Peyer's patch (tissue), 4 donors: Measurements from ENCODE around the gene RTL5.

Source experiments
- CTCF ChIP-seq, 6 experiments: fragments of 450-650 bp in 4 of 6; fragments of 200-600 bp in 2 of 6; sonication (generic) in 1 of 6; IDR thresholded peaks; one replicate each; pipeline ENCODE4 v1.5.1; 2017 to 2019; ENCODE audit warnings: antibody characterized with exemption in 6 of 6, mild to moderate bottlenecking in 3 of 6, moderate library complexity in 1 of 6
- POLR2A ChIP-seq, 2 donors: fragments of 450-650 bp; IDR thresholded peaks; one replicate each; pipeline ENCODE4 v1.5.1; 2017; ENCODE audit warnings: antibody characterized with exemption in 2 of 2, mild to moderate bottlenecking in 2 of 2, moderate library complexity in 2 of 2

GRCh38 chrX:72142094-72142793 is 10.5 kb upstream of the RTL5 start:
- TF ChIP-seq CTCF (IDR thresholded peaks at IDR 0.05) (no peak), POLR2A (IDR thresholded peaks at IDR 0.05) (no peak)
